A549 treated with AZD2906 at 1 μM for 4 hours (cell line): ENCODE results near the gene GJA1. TPM values are rescaled to one million over a fixed set of nuclear protein-coding genes. Genes with fewer than 3 reads are reported as not detected.

Experiments used
- total RNA-seq: library from RNA; stranded (reverse); fragments of 200-300 nt; extraction: Qiagen RNA extraction; gene quantifications from 5 replicates; pipeline ENCODE4 v1.2.3, GENCODE V29; 2022

Gene GJA1
- 44.6 to 62.3 TPM (median 60.1 TPM) in 5 replicates for total RNA-seq

GRCh38 chr6:121435444-121436069 lies at the start of gene GJA1:
Gene GJA1, plus strand, starts transcription at chr6:121435646. Its CDS starts 11,202 bp downstream, at chr6:121446848.

Other genes with a start within 250 kb of the GJA1 start
- gene TBC1D32, start 101.2 kb upstream of the GJA1 start, total RNA-seq: 0.69 to 1.1 TPM (median 0.76 TPM) in 5 replicates